Keratinocyte (primary cell): ENCODE data around the gene DOCK1. TPM values are rescaled to one million over a fixed set of nuclear protein-coding genes. Genes with fewer than 3 reads are reported as not detected.

Source experiments
- DNase-seq: peaks from one replicate; pipeline ENCODE4 v3.0.0-alpha.2; 2011; ENCODE audit warnings: low read depth, missing footprints, low spot score
- FAIRE-seq: peaks from 2 replicates; lab custom pipeline; 2011; peaks lifted over from hg19 to GRCh38; lab: Jason Lieb, UNC
- H2AFZ ChIP-seq: 2 replicates; pipeline ENCODE4 v1.6.0; 2012; ENCODE audit warnings: low read length, control low read depth, inconsistent platforms; ENCODE audit not compliant: control insufficient read depth
- H3K27ac ChIP-seq: 2 replicates; pipeline ENCODE4 v1.5.1; 2011; ENCODE audit warnings: low read length; ENCODE audit not compliant: control insufficient read depth, insufficient read depth
- H3K27me3 ChIP-seq: 3 replicates; pipeline ENCODE4 v1.6.0; 2011; ENCODE audit warnings: low read length; ENCODE audit not compliant: control insufficient read depth, insufficient read depth; ENCODE audit errors: extremely low read depth
- H3K36me3 ChIP-seq, 2 experiments: 2 replicates in 1 of 2; 3 replicates in 1 of 2; pipeline ENCODE4 v1.5.1; 2011; ENCODE audit warnings: low read length in 2 of 2, mild to moderate bottlenecking in 1 of 2; ENCODE audit not compliant: control insufficient read depth in 2 of 2, insufficient read depth in 2 of 2; ENCODE audit errors: extremely low read depth in 1 of 2
- H3K4me1 ChIP-seq: 3 replicates; pipeline ENCODE4 v1.5.1; 2011; ENCODE audit warnings: low read length; ENCODE audit not compliant: control insufficient read depth, insufficient read depth; ENCODE audit errors: extremely low read depth
- H3K4me2 ChIP-seq: 3 replicates; pipeline ENCODE4 v1.6.0; 2011; ENCODE audit warnings: low read depth, low read length; ENCODE audit not compliant: control insufficient read depth, insufficient read depth; ENCODE audit errors: extremely low read depth
- H3K4me3 ChIP-seq, 3 experiments: fragments of 200-600 bp in 1 of 3; sonication (generic) in 1 of 3; 2 replicates in 2 of 3; 3 replicates in 1 of 3; pipeline ENCODE4 v1.5.1; 2011 to 2016; ENCODE audit warnings: low read length in 3 of 3, mild to moderate bottlenecking in 3 of 3, control low read depth in 2 of 3, inconsistent platforms in 1 of 3, low read depth in 1 of 3, mixed read lengths in 1 of 3, mixed run types in 1 of 3, moderate library complexity in 1 of 3; ENCODE audit not compliant: control insufficient read depth in 2 of 3, insufficient read depth in 2 of 3; ENCODE audit errors: extremely low read depth in 1 of 3
- H3K79me2 ChIP-seq: 2 replicates; pipeline ENCODE4 v1.6.0; 2012; ENCODE audit warnings: low read length; ENCODE audit not compliant: control insufficient read depth, insufficient read depth
- H3K9ac ChIP-seq: 3 replicates; pipeline ENCODE4 v1.6.0; 2011; ENCODE audit warnings: low read length; ENCODE audit not compliant: control insufficient read depth, insufficient read depth; ENCODE audit errors: extremely low read depth
- H3K9me1 ChIP-seq: 3 replicates; pipeline ENCODE4 v1.6.0; 2011; ENCODE audit warnings: low read length; ENCODE audit not compliant: control insufficient read depth, insufficient read depth; ENCODE audit errors: extremely low read depth
- H3K9me3 ChIP-seq: 2 replicates; pipeline ENCODE4 v1.5.1; 2012; ENCODE audit warnings: low read depth, low read length; ENCODE audit not compliant: control insufficient read depth
- H4K20me1 ChIP-seq: 3 replicates; pipeline ENCODE4 v1.6.0; 2011; ENCODE audit warnings: low read length; ENCODE audit not compliant: control insufficient read depth, insufficient read depth; ENCODE audit errors: extremely low read depth
- CTCF ChIP-seq, 3 experiments: IDR thresholded peaks in 1 of 3; conservative IDR thresholded peaks in 1 of 3; optimal IDR thresholded peaks in 1 of 3; 2 replicates in 2 of 3; 3 replicates in 1 of 3; pipeline versions ENCODE3 to v1.5.1; 2011; ENCODE audit warnings: low read length in 3 of 3, mild to moderate bottlenecking in 3 of 3, moderate library complexity in 2 of 3, control low read depth in 1 of 3, inconsistent platforms in 1 of 3; ENCODE audit not compliant: insufficient read depth in 2 of 3; ENCODE audit errors: extremely low read depth in 1 of 3
- EZH2 ChIP-seq: IDR thresholded peaks from one replicate; pipeline ENCODE4 v1.6.1; 2012; ENCODE audit warnings: inconsistent platforms, mild to moderate bottlenecking, low read length, moderate library complexity
- dilution Hi-C: fragments of 300-500 bp; cut with MboI; formaldehyde crosslinking; loops from one replicate; pipeline ENCODE4 v1.7.0; 2020; ENCODE audit warnings: low sequenced_read_pairs; ENCODE audit not compliant: extremely low pct_ligation_motif_present
- polyA plus RNA-seq, 5 experiments: library from polyadenylated mRNA; depleted of rRNA in 3 of 5; stranded (reverse) in 3 of 5; stranded (forward) in 1 of 5; unstranded in 1 of 5; fragments of >200 nt; gene quantifications; 1 replicate in 1 of 5; 2 replicates in 3 of 5; 3 replicates in 1 of 5; pipeline versions ENCODE4 v1.2.1 to v1.2.3, GENCODE V29; 2011 to 2012; ENCODE audit warnings: missing spikeins in 2 of 5, low read depth in 1 of 5, low replicate concordance in 1 of 5

DOCK1 gene
- polyA plus RNA-seq, 1 donor (not counting 4 experiments of a cell fraction or from before 2014, with no cell fraction given) = 15.7 TPM

DNA sequence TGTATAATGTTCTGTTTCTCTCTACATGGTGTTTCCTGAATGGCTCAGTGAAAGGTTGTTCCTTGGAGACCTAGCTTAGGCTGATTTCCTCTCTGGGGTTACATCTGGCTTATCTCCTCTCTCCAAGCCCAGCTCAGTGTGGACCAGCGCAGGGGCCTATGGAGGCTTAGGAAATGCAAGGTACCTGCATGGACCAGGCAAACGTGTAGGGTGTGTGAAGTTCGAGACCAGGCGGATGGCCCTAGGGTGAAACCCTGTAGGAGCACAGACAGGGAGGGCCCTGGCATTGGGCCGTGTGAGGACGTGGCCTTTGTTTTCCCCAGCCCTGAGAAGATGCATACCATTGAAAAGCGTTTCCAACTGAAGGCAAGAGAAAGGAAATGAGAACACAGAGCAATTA is 59.0 kb downstream of the DOCK1 start:
- no peaks in the 10 kb centered on the region for H3K27me3 ChIP-seq
- H3K27ac ChIP-seq = no peak overlapping the region
- no peaks in the 10 kb centered on the region for H3K4me1 ChIP-seq
- TF ChIP-seq EZH2 (no peak), CTCF (optimal IDR thresholded peaks at IDR 0.05 in 1 of 3, IDR thresholded peaks at IDR 0.05 in 1 of 3, conservative IDR thresholded peaks at IDR 0.05 in 1 of 3; ENCODE audit: extremely low read depth in 1 of 3, insufficient read depth in 2 of 3, low read length in 3 of 3) (no peak)
- FAIRE-seq = no peak
- no peak overlapping the region for H3K4me2 ChIP-seq
- peaks cover 5% of the 10 kb centered on the region for H4K20me1 ChIP-seq
- no peak overlapping the region for H3K4me3 ChIP-seq
- no peak overlapping the region for H2AFZ ChIP-seq
- DNase-seq = no peak
- H3K9ac ChIP-seq = no peak overlapping the region
- no peaks in the 10 kb centered on the region for H3K36me3 ChIP-seq
- no peaks in the 10 kb centered on the region for H3K9me3 ChIP-seq
- dilution Hi-C loops = no loop called here
- H3K79me2 ChIP-seq = peaks cover 73% of the 10 kb centered on the region
- peaks cover 2% of the 10 kb centered on the region for H3K9me1 ChIP-seq

DNA sequence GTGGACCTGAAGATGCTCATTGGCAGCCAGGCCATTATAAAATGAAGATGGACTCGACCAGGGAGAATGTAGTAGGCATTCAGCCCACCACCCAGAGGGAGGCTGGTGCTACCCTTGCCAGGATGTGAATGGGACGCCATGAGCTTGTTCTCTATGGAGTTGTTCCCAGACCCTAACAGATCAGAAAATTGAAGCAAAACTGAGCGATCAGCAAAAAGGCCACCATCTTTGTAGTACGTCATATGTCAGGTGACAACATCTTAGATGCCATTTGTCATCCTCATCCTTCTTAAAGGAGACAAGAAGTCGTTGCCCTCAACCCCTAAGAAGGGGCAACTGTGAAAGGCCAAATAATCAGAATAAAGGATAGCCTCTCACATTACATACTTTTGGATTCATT is 61.7 kb downstream of the DOCK1 start:
- Histone ChIP-seq H2AFZ (no peak overlapping the region), H3K9me1 (no peaks in the 10 kb centered on the region), H3K79me2 (peaks cover 64% of the 10 kb centered on the region), H3K27me3 (no peaks in the 10 kb centered on the region), H3K9me3 (no peaks in the 10 kb centered on the region), H4K20me1 (peaks cover 7% of the 10 kb centered on the region), H3K4me2 (no peak overlapping the region), H3K27ac (no peak overlapping the region), H3K4me3 (no peak overlapping the region), H3K4me1 (no peaks in the 10 kb centered on the region), H3K36me3 (peaks cover 0 to 4% of the 10 kb centered on the region in 2 experiments), H3K9ac (no peak overlapping the region)
- no peak for TF ChIP-seq EZH2
- TF ChIP-seq CTCF (optimal IDR thresholded peaks at IDR 0.05 in 1 of 3, IDR thresholded peaks at IDR 0.05 in 1 of 3, conservative IDR thresholded peaks at IDR 0.05 in 1 of 3; ENCODE audit: extremely low read depth in 1 of 3, insufficient read depth in 2 of 3, low read length in 3 of 3) = no peak
- dilution Hi-C loops = no loop called here
- no peak for DNase-seq
- no peak for FAIRE-seq
